SH-SY5Y (cell line): ENCODE data around the gene DOK7.

Experiments
- GATA2 ChIP-seq: IDR thresholded peaks from 2 replicates; pipeline ENCODE4 v1.6.1; 2011; ENCODE audit warnings: mild to moderate bottlenecking, low read depth, low read length
- GATA3 ChIP-seq: IDR thresholded peaks from 2 replicates; pipeline ENCODE4 v1.6.1; 2011; ENCODE audit warnings: low read depth, mild to moderate bottlenecking, low read length, moderate library complexity

The DOK7 gene

DNA sequence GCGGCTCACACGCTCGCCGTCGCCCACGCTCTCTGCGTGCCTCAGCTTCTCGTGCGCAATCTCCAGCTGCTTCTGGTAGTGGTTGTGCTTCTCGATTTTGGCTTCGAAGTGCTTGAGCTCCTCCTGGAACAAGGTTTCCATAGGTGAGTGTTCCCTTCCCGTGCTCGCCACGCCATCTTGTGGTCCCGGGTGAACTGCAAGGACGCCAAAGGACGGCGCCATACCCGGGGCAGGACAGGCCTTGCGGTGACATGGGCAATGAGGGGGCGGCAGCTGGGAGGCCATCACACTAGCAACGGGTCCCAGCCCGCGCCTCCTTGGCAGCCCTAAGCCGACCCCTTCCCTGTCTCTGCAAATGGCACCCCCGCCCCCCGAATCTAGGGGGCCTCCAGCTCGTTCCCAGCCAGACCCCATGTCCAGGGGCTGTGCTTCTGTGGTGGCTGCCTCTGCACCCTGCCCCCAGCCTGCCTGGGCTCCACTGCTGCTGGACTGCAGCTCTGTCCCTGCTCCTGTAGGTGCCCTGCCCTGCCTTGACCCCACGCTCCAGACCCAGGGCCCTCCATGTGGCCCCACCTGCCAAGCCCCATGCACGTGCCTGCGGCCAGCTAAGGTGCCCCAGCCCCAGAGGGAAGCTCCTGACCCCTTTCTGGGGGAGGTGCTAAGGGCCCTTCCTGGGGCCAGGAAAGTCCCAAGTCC, 51.8 kb downstream of the DOK7 start:
- TF ChIP-seq GATA3 (no peak), GATA2 (no peak)

DNA sequence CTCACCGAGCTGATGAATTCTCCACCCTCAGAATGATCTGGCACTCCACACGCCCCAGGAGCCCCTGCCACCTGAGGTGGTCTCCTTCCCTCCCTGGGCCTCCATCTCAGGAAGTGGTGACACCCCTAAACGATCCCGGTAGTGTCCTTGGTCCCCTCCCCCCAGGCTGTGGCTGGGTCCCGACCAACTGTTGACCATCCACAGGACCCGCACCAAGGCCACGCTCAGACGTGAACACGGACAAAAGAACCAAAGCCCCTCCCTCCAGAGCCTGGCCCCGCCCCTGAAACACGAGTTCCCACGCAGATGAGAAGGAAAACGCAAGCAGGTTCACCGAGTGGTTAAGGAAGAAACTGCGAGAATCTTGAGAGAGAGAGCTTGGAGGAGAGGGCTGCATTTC, 52.5 kb downstream of the DOK7 start:
- no peak for TF ChIP-seq GATA2
- TF ChIP-seq GATA3: no peak

DNA sequence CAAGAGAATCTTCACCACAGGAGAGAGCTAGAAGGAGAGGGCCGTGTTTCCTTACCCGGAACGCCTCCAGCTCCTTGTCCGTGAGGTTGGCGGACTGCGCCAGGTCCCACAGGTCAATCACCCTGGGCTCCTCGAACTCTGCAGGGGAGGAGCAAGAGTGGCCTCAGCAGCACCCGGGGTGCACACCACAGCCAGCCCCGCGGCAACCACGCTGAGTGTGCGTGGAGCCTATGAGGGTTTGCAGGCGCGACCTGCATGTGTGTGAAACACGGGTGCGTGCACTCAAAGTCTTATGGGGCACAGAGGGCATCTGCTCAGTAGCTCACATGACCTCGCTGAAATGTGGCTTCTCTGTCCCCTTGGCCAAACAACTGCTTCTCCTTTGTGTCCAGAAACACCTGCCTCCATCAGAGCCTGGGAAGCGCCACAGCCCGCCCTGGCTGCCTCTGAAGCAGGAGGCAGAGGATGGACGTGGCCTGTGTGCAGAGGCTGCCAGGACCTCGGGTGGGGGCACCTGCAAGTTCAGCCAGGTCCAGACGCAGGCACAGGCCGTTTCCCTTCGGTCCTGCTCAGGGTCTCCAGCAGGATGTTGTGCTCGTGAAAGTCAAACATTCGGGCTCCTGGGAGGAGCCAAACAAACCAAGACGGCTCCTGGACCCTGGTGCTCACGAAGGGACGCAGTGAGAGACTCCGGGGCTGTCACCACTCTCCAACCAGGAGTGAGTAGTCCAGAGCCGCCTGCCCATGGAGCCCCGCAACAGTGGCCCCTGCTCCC, 53.1 kb downstream of the DOK7 start:
- TF ChIP-seq GATA3: no peak
- TF ChIP-seq GATA2: no peak

DNA sequence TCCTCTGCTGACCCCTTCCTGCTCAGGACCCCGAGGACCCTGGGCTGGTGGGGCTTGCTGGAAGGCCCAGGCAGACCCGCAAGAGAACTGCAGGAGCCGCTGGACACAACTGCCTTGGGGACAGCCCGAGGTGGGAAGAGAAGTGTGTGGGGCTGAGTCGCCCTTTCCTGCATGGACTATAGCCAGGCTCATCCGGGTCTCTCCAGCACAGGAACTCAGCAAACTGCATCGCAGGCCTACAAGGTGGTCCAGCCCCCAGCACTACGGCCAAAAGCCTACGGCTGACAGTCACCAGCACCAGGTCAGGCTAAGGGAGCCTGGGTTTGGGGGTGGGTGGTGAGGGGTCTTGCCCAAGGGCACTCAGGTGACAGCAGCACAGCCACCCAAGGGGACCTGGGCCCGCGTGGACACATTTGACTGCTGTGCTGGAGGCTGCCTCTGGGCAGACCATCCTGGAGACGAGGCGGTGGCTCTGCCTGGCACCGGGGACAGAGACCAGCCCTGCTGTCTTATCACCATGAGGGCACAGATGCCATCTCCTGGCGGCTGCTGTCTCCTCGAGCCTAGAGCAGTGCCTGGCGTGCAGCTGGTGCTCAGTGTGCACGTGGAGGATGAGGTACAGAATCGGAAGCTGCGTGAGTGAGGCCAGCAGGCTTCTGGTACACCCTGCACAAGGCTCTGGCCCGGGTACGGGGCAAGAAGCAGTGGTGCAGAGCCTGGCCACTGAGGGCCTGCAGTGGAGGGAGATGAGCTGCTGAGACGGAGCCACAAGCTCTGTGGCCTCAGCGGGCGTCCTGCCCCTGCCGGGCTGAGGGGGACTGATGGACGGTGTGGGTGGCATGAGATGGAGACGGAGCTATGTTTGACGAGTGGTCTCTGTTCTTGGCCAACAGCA, 54.0 kb downstream of the DOK7 start:
- no peak for TF ChIP-seq GATA3
- no peak for TF ChIP-seq GATA2

DNA sequence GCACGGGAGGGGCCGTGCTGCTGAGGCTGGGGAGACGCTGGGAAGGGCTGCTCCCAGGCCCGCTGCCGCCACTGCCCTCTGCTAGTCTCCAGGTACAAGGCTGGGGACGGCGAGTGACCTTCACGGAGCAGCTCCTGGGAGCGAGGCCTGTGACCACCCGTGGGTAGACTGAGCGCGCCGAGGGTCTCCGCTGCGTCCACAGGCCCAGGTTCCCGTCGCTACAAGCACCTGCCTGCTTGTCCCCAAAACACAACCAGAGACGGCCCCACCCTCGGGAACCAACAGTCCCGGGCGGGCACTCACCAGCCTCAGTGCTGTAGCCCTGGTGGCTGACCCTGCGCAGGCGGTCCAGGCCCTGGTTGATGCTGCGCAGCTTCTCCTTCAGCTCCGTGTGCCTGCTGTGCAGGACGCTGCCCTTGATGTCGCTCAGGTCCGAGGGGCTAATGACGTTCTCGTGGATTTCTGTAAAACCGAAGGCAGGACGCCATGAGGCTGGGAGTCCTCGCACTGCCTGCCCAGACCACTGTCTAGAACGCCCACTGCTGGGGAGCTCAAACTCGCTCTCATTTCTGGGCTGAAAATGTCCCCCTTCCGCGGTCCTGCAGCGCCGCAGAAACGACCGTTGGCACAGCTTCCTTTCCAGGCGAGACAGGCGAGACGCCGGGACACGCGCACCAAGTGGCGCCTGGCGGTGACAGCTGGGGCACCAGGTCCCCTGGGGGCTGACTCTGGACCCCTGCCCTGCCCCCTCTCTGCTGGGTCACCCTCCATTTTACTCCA, 54.8 kb downstream of the DOK7 start:
- TF ChIP-seq GATA3 (no peak), GATA2 (no peak)

DNA sequence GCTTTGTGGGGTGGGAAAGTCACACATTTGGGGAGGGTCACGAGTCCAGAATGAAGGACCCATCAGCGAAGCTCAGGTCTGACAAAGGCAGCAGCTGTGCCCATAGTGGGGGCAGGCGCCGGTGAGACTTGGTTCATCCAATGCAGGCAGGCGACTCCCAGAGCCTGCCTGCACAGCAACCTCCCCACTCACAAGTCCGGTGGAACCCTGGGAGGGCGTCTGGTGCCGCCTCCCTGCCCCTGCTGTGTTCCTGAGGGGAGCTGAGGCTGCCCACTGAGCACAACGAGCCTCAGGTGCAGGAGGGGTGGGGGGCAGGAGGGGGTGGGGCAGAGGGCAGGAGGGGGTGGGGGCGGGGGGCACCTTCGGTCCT, 55.4 kb downstream of the DOK7 start:
- TF ChIP-seq GATA3 (no peak), GATA2 (no peak)

DNA sequence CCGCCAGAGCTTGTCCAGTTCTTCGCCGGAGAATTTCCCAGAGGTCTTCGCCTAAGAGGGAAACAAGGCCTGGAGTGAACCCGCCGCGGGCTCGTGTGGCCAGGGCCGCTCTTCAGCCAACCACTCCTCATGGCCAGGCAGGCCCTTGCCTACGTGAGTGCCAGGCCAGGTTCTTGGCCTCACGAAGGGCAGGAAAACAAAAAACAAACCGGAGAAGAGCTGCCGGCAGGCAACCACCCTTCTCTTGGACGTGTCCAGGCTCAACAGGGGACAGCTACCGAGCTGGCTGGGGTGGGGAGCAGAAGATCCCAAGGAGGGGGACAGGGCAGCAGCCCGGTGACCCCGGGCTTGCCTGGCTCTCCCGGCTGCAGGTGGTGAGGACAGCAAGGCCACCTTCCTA, 55.8 kb downstream of the DOK7 start:
- TF ChIP-seq GATA3 (no peak), GATA2 (no peak)

DNA sequence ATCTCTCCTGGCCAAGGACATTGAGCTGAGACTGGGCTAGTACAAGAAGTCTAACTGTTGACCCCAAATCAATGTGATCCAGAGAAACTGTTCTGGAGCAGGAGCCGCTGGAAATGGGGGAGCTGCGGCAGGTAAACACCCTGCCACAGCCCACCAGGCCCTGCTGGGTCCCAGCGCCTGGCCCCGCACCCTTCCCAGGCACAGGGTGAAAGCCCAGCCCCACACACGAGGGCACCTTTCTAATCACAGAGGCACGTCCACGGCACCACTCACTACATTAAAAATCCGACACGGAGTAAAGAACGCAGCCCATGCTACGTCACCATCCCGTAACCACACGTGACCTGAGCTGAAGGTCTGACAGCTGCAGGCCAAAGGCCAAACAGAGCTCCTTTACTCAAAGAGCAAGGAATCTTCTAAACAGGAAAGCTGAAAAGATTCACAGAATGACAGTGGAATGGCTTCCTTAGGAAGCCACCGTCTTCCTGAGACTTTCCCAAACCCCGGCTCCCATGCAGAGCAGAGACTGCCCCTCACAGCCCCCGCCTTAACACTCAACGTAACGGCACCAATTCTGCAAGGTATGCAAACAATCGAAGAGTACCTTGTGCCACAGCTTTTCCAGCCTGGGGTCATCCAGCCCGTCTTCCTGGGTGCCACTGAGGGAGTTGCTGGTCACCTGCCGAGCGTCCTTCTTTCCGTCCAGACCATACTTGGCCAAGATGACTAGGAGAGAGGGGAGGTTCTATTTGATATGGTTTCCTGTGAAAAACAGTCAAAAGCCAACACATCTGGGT, 56.6 kb downstream of the DOK7 start:
- no peak for TF ChIP-seq GATA2
- no peak for TF ChIP-seq GATA3

DNA sequence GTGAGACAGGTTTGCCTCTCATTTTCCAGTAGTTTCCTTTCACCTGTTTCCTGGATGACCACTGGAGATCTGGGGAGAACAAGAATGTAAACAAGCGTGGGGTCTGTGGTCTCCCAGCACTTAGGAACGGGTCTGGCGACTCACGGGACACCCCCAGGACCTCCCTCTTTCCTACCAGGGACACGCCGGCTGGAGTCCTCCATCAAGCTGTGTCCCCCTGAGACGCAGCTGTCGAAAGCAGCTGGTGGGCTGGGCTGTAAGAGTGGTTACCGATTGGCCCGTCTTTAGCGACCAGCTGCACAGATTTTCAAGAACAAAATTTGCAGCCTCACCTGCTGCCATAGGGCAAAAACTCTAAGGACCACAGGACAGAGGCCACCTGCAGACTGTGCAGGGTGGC, 57.2 kb downstream of the DOK7 start:
- no peak for TF ChIP-seq GATA2
- TF ChIP-seq GATA3: no peak

DNA sequence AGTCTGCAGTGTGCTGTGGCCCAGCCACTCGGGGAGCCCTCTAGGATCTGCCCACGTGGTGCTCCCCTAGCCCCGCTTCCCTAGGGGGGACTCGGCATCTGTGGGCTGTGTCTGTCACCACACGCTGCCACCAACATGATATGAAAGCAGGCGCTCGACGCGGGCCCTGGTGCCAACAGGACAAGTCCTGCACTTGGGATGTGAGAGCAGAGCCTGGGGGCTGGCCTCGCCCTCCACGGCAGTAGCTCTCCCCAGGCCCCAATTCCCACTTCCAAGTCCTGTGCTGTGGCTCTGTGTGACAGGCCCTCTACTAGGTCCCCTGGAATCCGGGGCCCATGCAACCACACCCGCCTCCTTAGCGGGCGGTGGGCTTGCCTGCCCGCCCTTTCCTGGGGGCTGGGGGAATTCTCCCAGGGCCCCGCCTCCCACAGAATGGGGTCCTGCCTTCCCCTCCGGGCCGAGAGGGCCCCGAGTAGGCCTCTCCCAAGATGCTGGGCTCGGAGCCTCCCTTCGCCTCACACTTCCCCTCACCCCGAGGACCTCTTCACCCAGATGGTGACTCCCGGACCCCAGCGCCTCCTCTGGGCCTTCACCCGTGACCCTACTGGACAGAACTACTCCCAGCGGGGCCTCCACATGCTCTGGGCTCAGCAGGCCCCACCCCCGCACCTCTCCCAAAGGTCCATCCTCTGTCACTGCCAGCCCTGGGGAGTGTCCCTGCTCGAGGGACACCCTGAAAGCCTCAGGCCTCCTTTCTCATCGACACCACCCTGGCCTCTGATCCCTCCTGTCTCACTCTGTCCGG, 57.9 kb downstream of the DOK7 start:
- TF ChIP-seq GATA2 (no peak), GATA3 (no peak)

DNA sequence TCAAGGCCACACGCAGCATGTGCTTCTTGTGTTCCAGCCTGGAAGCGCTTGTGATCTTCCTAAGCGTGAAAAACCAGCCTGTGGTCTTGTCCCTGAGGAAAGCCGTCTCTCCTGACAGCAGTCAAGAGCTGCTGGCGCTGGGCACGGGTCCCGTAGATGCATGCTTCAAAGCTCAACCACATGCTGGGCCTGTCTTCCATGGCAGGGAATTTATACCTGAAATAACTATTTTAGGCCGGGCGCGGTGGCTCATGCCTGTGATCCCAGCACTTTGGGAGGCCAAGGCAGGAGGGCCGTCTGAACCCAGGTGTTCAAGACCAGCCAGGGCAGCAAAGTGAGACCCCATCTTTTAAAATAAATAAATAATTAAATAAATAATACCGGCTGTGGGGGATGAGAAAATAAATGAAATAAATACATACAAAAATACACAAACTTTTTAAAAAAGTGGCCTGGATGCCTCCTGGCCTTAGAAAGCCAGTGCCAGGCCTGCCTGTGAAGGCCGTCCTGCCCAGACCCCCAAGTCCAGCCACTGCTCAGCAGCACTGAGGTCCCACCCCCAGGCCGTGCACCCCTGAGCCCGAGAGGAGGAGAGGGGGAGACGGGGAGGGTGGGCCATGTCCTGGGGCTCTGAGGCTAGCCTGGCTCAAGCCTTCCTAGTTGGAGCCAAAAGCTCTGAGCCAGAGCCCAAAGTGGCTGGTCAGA, 58.7 kb downstream of the DOK7 start:
- TF ChIP-seq GATA3 (no peak), GATA2 (no peak)

DNA sequence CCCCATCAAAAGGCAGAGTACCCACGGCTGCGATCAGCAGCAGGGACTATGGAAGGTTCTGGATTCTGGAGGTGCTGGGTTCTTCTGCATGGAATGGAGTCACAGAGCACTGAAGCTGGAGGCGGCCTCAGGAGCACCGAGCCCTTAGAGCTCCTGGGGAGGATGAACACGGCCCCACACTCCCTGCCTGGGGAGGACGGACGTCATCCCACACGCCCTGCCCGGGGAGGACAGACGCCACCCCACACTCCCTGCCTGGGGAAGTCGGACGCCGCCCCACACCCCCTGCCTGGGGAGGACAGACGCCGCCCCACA, 59.2 kb downstream of the DOK7 start:
- TF ChIP-seq GATA3: no peak
- TF ChIP-seq GATA2: no peak

DNA sequence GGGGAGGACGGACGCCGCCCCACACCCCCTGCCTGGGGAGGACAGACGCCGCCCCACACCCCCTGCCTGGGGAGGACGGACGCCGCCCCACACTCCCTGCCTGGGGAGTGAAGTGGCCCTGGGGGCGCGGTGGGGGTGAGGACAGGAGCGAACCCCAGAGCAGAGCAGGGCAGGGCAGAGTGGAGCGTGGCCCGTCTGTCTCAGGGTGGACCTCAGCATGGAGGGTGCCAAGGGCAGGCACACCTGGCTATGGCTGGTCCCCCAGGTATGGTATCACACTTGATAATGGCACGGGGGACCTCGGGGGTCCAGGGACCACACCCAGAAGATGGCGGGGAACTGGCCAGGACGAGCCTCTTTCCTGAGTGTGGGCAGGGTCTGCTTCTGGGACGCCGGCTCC, 59.5 kb downstream of the DOK7 start:
- no peak for TF ChIP-seq GATA3
- TF ChIP-seq GATA2: no peak
